GM18505 (cell line): ENCODE measurements around the gene PDZD7.
"Not testable (repeated sequence)": the region's sequence is repeated elsewhere in the genome, so short reads cannot be mapped to it uniquely, and the experiment has no call there.

Source experiments
- ATAC-seq: cut with Tn5 transposase; IDR thresholded peaks from one replicate; pipeline ENCODE4 v1.9.1; 2021; ENCODE audit not compliant: unreplicated experiment
- POLR2A ChIP-seq: IDR thresholded peaks from 4 replicates; pipeline ENCODE4 v1.6.1; 2011; ENCODE audit warnings: borderline replicate concordance; ENCODE audit not compliant: insufficient read depth, insufficient read length; ENCODE audit errors: extremely low read depth

PDZD7 gene

DNA sequence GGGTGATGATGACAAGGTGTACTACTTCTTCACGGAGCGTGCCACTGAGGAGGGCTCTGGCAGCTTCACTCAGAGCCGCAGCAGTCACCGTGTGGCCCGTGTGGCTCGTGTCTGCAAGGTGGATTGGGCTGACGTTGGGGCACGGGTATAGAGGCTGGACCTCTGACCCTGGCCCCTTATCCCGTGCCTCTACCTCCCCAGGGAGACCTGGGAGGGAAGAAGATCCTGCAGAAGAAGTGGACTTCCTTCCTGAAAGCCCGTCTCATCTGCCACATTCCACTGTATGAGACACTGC, 52.1 kb downstream of the PDZD7 start:
- ATAC-seq, result no peak

GRCh38 chr10:100978121-100978900, 52.6 kb downstream of the PDZD7 start:
- ATAC-seq, result no peak
- TF ChIP-seq POLR2A, result no peak

More for the DNA sequence above, 52.1 kb downstream of the PDZD7 start:
- TF ChIP-seq POLR2A, result no peak

- no peak for ATAC-seq
- TF ChIP-seq POLR2A, result no peak
These were observed 53.5 kb downstream of the PDZD7 start for GRCh38 chr10:100977436-100977835.

- TF ChIP-seq POLR2A, result no peak
- ATAC-seq, result no peak
These were observed 54.0 kb downstream of the PDZD7 start for GRCh38 chr10:100976906-100977305.

DNA sequence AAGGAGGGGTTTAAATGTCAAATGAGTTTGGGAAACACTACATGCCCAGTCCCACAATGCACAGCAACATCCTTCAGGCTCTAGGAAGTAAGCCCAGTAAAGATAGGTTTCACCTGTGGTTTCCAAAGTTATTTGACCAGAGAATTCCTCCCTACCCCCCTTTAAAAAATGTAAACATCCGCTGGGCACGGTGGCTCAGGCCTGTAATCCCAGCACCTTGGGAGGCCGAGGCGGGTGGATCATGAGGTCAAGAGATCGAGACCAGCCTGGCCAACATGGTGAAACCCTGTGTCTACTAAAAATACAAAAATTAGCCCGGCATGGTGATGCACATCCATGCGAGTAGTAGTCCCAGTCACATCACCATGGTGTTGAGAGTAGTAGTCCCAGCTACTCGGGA, 55.5 kb downstream of the PDZD7 start:
- ATAC-seq, result not testable (repeated sequence)

- no peak for ATAC-seq
- TF ChIP-seq POLR2A, result no peak
These were observed 57.9 kb downstream of the PDZD7 start for GRCh38 chr10:100972904-100973535.

DNA sequence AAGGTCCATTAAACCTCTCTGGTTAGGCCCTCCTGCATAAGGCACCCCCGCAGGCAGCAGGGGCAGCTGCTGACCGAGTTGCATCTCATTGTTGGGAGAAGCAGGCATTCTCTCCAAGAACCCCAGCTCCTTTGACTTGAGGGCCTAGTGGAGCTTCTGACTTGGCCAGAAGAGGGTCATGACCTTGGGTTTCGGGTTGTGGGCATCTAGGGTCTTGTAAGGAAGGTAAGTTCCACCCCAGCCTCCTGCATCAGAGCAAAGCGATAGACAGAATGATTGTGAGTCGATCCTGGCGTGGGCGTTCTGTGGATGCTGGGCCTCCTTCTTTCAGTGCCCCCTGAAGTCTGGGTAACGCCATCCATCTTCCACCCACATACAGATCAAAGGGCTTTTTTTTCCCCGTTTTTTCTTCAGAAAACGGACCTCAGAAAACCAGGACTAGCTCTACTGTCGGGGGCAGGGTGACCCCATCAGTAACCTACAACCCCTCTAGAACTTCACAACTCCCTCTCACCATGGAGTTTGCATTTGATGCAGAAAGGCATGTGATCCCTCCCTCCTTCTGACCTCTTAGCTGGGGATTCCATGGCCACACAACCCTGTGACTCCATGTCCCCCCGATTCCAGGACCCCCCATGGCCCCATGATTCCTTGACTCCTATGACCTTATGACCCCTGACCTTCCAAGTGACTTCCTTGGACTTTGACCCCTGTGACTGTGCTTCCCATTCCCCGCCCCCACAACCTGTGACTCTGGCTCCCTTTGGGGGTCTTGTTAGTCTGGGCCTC, 58.6 kb downstream of the PDZD7 start:
- no peak for TF ChIP-seq POLR2A
- no peak for ATAC-seq

DNA sequence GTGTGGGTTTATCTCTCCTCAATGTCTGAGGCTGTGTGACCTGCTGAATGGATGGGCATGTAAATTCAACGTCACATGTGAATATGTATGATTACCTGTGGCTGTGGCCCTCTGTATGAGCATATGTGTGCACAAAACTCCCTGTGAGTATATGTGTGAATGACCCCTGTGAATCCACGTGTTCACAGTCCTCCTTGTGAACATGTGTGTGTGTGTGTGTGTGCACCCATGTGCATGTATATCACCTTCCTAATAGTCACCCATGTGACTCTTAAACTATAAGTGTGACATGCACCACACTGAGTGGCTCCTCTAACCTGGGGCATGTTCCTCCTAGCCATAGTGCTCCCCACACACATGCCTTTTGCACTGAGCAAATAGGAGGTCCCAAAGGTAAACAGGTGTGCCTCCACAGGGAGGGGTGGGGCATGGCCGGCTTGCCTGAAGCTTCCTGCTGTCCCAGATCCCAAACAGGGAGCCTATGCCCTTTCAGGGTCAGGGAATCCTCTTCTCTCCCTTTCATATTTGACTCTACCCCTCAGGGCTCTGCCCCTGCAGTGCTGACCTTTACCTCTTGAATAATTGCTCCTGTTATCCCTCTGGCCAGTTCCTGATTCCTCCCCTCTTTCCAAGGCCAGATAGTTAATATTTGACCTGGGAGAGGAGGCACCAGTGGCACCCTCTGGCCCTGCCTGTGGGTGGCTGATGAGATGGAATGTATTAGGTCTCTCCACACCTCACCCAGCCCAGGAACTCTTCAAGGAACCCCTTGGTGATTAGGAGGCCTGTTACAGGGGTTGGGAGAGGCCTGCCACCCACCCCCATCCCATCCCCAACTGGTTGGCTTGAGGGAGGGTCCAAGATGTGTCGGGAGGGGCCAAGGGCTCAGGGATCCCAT, 59.8 kb downstream of the PDZD7 start:
- ATAC-seq, result no peak
- no peak for TF ChIP-seq POLR2A

GRCh38 chr10:100970076-100970913, 60.6 kb downstream of the PDZD7 start:
- no peak for ATAC-seq
- no peak for TF ChIP-seq POLR2A

- no peak for ATAC-seq
These were observed 61.5 kb downstream of the PDZD7 start, which contains the start of gene SEMA4G for GRCh38 chr10:100969187-100970075. Gene SEMA4G, plus strand, starts transcription at chr10:100969504. Its CDS starts 3,409 bp downstream, at chr10:100972913.

GRCh38 chr10:100968863-100969186, 62.1 kb downstream of the PDZD7 start:
- no peak for ATAC-seq

More at GRCh38 chr10:100969187-100970075, 61.5 kb downstream of the PDZD7 start, which contains the start of gene SEMA4G:
- TF ChIP-seq POLR2A, result no peak

More at GRCh38 chr10:100968863-100969186, 62.1 kb downstream of the PDZD7 start:
- no peak for TF ChIP-seq POLR2A
